IPS-11a (cell line): Measurements from ENCODE around the gene MRPL9.

Experiments used
- H3K4me3 ChIP-seq: one replicate; pipeline ENCODE4 v1.5.1; 2013; ENCODE audit warnings: low read depth, low read length, control low read depth

MRPL9 gene

DNA sequence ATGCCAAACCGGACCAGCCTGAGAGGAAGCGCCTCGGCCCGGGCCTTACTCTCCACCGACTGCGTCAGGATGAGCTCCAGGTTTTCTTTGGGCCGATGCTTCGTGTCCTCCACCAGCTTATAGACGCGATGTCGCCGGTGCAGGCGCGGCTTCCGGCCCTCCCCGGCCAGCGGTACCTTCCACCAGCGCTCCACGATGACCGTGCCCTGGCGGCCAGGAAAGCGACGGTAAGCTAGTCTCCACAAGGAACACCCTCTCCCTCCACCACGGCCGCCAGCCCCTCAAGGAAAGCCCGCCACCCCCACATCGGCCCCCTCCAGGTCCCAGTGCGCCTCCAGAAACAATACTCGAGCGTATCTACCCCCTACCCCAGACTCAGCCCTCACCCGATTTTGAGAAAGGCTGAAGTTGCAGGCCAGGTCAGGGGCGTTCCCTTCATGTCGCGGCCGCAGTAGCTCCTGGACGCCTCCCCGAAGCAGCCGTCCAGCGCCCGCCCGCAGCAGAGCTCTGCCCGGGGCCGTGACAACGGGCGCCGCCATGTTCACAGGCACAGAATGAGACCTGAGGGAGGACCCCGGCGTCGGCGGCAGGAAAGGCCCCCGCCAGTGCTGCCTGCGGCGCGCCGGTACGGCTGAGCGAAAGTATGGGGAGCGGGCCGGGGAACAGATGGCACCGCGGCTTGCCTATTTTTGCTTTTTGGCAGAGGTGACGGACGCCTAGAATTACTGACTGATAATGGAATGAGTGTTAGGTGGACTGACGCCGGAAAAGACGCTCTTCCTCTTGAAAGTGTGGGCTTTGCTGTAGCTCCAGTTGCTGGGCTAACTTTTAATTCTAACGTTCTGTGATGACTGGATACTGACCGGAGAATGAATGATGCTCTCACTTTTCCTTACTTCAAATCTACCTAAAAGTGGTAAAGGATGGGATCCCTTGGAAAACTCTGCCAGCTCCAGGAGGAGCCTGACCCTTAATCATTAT, at the start of gene MRPL9:
Gene MRPL9 (minus strand): TSS at position 556 of the 981 bp plus-strand sequence. CDS start 17 bp downstream, at position 539.
- H3K4me3 ChIP-seq: peak within 1 kb of the TSS; percentile 88

DNA sequence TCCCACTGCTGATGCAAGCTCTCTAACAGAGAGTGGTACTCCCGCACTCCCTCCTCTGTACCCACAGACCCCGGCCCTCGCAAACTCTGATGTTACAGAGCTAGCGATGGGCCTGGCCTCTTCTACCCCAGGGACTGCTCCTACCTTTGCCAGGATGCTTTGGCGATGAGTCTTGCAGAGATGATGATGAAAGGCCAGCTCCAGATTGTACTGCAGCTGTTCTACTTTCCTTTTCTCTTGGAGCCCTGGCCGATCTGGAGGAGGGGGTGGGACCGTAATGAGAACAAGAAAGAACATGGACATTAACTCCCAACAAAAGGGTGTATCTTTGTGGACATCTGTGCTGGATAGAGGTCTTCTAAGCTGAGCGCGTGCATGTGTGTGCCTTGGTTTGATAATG, 47.9 kb upstream of the MRPL9 start:
- H3K4me3 ChIP-seq: no peak overlapping the region

DNA sequence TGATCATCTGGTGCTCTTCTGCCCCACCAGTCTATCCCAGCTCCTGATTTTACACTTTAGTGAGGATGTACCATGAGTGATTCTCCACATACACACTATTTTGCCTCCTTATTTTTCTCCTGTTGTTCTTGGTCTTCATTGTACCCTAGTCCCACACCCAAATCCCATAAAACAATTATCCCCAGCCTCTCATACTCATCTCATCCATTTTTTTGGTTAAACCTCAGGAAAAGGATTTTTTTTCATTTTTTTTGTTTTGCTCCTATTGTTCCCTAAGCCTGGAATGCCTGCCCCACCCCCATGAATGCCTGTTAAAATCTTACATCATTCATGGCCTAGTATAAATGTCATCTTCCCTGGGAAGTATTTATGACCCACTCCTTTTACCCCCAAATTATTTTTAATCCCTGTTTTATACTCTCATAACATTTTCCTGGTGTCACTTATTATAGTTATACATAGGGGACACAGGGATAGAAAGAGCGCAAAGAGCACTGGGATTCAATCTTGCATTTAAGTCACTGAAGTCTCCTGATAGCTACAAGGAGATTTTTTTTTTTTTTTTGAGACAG, 46.8 kb upstream of the MRPL9 start:
- H3K4me3 ChIP-seq: no peak overlapping the region

DNA sequence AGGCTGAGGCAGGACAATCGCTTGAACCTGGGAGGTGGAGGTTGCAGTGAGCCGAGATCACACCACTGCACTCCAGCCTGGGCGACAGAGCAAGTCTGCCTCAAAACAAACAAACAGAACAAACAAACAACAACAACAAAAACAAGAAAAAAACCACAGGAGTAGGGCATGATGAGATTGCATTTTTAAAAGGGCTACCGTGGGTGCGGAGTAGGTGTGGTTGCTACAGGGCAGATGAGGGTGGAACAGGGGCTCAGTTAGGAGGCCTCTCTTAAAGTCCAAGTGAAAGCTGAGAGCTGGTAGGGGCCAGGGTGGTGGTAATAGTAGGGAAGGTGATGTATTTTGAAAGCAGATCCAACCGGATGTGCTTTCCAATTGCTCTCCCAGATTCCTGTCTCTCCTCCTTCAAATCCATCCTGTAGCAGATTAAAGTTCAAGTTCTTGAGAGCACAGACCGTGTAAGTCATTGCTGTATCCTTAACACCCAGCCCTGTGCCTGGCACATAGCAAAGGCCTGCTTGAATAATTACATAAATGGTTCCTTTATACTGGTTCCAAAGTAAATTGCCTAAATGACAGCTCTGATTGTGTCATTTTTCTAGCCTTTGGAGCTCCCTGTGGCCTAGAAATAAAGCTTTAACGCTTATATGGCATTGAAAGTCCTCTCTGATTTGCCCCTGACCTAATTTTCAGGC, 46.1 kb upstream of the MRPL9 start:
- H3K4me3 ChIP-seq: no peak overlapping the region

DNA sequence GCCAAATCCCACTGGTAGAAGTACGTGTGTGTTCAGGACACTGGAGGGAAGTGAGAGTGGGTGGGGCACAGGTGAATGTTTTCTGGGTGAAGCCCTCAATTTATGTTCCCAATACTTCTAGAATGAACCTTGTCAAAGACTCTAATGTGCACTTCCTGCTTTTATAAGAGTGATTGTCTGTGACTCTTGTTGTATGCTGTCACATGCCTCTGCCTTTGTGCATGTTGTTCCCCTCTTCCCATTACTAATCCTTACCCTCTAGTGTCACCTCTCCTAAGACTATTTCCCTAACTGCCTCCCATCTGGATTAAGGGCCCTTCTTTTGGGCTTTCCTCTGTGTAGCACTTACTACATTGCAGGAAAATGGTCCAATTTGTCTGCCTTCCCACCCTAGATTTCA, 44.5 kb upstream of the MRPL9 start:
- H3K4me3 ChIP-seq: no peak overlapping the region

DNA sequence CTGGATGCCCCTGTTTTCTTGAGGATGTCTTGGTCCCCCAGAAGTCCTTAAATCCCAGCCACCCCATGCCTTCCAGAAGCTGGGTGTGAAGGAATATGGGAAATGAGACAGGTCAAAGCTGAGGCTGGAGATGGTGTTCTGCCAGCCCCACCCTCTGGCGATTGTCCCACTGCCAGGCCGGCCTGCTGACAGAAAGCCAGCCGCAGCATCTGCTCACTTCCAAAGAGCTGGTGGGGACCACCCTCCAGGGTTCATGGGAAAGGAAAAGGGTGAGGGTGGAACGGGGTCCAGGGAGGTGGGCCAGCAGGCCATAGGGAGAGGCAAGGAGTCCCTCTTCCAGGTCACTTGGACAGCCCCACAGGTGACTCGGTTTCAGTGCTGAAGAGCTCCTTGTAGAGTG, 43.8 kb upstream of the MRPL9 start:
- H3K4me3 ChIP-seq: no peak overlapping the region

DNA sequence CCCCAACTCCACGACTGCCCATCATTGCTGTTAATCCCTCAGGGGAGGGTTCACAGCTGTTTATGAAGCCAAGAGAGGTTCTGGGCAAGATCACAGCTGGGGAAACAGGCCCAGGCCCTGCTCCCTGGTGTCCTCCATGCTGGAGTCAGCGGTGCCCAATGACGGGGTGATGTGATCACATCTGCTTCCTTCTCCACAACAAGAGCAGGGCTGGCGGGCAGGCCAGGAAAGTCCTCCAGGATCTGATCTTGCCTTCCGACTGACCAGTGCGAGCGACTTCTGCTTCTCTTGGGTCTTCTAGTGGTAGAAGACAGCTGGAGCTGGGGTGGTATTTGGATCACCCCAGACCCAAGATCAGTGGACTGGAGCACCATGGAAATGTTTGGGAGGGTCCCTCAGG, 42.9 kb upstream of the MRPL9 start:
- H3K4me3 ChIP-seq: no peak overlapping the region

DNA sequence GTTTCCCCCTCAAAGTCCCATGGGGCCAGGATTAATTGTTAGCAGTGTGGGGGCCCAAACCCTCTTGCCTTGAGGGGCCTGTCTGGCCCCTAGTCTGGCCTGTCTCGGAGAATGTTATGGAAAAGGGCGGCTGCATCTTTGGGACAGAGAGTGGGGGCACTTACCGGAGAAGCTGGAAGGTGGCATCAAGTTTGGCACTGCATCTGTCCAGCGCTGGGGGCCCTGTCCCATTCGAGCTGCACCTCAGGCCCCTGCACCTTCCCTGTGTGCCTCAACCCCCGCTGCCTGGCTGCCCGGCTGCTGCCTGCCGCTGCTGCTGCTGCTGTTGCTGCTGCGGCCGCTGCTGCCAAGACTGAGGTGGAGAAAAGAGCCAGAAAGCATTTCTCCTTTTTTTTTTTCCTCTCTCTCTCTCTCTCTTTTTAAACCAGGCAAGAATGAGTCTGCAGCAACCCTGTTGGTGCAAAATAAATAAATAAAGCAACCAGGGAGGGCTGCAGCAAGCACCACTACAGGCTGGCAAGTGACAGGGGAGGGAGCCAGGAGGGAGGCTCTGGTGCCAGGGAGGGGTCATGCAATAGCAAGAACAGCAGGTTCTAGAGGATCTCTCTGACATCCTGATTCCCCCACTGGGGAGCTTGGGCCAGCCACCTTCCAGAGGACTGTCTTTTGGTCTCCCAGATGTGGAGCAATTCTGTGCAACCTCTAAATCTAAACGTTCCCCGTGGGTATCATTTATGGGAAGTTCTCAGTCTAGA, 41.9 kb upstream of the MRPL9 start, which contains the start of gene LINGO4:
Gene LINGO4 (minus strand): TSS at position 354 of the 755 bp plus-strand sequence. CDS start 2,715 bp downstream, outside the sequence.
- no peak within 1 kb of the TSS for H3K4me3 ChIP-seq

DNA sequence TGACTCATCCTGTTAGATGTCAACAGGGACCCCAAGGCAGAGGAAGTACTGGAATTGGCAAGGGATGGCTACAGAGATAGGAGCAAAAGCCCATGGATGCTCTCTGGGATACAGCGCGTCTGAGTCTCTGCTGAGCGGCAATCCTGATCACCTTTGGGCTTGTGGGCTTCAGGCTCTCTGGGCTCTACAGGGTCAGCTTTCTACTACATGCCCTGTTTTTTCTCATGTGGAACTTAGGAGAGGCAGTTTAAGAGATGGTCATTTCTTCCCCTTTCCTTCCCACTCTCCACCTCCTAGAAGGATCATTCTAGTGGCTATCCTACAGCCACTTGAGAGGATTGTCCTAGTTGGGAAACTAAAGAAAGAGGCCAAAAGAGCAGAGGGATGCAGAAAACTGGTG, 40.6 kb upstream of the MRPL9 start:
- no peak overlapping the region for H3K4me3 ChIP-seq

DNA sequence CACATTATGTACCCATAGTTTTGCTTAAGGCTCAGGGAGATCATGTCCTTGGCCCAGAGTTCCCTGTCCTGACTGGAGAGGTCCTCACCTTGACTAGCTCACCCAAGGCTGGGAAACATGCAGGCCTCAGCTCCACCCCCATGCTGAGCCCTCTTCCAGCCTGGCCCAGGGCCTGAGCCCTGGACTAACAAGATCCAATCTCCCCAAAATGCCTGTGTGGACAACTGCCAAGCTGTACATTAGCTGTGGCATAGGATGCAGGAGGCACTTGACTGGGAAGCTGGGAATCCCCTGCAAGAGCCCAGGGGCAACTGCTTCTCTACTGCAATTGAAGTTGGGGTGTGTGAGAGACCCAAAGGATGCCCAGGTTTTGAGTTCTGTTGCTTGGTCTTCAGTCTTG, 39.9 kb upstream of the MRPL9 start:
- H3K4me3 ChIP-seq: no peak overlapping the region

DNA sequence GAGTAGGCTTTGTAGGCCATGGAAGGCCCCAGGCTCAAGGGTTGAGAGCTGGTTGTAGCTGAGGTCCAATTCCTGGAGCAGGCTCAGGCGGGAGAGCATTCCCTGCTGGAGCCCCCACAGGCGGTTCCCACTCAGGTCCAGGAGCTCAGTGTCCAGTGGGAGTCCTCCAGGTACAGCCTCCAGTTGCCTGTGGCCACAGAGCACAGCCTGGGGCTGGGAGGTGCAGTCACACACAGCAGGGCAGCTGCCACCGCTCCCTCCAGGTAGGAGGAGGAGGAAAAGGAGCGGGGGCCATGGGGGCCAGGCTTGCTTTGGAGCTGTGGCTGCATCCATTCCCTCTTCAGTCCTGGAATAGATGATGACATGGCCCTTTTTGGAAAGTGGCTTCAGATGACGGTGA, 39.1 kb upstream of the MRPL9 start:
- H3K4me3 ChIP-seq: no peak overlapping the region

DNA sequence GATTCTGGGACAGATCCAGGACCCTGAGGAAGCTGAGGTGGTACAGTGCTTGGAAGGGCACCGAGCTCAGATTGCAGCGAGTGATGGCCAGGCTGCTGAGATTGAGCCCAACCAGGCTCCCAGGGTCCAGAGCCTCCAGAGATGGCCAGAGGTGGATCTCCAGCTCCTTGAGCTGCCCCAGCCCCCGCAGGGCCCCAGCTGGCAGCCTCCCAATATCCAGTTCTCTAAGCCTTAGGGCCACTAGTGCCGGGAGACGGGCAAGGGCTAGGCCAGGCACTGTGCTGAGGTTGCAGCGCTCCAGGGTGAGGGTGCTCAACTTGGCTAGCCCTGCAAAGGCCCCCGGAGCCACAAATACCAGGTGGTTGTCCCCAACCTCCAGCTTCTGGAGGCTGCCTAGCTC, 38.5 kb upstream of the MRPL9 start:
- H3K4me3 ChIP-seq: no peak overlapping the region

DNA sequence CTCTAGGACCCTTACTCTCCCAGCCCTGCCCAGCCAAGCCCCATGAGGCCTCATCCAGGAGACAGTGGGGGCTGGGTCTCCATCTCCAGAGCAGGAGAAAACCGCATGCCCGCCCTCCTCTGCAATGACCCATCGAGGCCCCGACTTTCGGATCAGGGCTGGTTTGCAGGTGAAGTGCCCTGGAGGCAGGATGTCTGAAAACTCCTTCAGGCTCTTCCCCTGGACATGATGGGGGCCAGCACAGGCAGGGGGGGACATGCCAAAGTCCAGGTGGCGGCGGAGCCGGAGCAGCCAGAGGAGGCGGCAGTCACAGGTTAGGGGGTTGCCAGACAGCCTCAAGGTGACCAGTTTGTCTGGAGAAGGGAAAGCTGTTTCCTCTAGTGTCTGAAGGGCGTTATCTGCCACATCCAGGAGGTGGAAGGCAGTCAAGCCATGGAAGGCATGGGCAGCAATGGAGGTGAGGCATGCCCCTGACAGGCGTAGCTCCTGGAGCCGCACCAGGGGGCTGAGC, 38.1 kb upstream of the MRPL9 start:
- no peak overlapping the region for H3K4me3 ChIP-seq

DNA sequence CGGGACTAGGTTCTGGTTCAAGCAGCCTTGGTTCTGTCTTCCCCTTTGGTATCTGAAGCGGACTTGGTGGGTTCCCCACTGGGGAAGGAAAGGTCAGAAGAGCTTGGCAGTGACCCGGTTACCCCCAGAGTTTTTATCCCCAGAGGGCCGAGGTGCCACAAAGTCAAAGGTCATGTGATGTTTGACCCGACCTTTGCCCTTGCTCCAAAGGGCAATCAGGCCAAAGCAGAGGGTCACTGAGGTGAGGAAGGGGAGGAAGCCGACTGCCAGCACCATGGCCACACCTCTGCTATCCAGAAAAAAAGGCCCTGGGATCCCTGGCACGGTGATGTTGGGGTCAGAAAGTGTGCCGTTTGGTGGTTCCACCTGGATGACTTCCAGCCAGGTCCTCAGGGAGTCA, 37.5 kb upstream of the MRPL9 start:
- H3K4me3 ChIP-seq: no peak overlapping the region

DNA sequence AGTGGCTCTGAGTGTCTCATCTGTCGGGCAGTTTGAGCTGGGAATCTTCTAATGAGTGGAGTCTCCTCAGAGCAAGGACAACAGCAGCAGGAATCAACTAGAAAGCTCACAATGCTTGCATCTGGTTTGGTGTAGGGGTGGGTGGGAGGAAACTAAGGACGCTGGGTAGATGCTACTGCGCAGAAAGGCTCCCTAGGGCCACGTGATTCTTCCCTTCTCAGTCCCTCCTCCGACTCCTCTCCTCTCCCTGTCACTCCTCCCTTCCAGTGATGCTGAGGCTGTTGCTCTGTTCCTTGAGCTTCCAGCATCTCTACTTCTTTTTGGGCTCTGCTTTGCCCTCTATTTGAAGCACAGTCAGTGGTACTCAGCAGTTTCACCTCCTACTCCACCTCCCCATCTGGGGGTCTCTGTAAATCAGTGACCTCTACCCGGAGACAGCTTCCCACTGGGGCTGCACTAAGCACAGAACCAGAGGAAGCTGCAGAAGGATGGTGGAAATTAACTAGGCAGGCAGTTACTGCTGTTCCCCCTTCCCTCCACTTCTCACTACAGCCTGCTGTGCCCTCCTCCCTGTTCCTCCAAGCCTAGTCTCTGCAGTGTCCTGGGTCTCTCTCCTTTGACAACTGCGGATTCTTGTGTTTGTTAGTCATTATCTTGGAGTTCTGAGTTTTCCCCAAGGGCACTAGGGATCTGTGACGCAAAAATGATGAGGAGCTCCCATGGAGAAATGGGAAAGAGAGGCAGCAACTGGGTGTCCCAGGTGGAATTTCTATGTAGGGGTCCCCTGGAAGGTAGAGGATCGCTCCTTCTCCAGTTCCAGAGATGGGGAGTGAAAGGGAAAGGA, 36.1 kb upstream of the MRPL9 start:
- H3K4me3 ChIP-seq: no peak overlapping the region

DNA sequence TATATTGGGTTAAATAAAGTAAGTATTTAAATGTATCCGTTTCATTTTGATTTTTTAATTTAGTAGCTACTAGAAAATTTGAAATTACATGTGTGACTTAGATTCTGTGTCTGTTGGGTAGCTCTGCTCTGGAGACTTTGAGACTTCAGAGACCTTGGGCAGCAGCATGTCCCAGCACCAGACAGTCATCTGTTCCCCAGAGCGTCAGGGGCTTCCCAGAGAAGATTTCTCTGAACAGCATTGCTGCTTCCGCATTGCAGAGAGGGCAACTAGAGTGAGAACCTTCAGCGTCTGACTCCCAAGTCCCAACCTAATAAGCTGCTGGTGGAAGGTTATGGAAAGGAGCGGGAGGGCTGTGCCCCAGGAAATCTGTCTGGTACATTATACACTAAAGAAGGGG, 35.3 kb upstream of the MRPL9 start:
- no peak overlapping the region for H3K4me3 ChIP-seq

DNA sequence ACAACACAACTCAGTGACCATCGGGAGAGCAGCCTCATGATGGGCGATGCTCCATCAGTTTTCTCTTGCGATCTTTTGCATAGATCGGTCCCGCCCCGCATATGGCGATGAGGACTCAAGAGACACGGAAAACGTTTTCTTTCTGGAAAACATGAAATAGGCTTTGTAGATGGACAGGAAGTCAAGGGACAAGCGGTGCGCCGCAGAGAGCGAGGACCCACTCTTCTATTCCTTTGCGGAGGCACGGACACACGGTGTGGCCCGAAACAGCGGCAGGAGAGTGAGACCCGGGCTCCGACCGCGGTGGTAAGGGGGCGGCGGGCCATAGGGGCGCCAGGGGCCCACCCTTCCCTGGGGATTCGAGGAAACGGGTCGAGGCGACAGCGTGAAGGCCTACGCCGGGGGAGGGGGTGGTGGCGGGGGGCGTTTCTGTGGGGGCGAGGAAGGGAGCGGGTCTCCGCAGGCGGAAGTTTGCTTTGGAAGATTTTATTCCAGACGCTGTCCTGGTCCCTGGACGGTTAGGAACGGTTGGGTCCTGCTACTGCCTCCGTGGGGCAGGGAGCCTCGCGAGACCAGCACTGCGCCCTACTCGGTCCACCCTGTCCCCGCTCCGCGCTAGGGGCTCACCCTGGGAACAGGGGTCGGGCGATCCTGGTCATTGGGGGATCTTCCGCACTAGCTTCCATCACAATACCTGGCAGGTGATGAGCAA, 27.8 kb upstream of the MRPL9 start:
- peak overlapping the region; percentile 86 for H3K4me3 ChIP-seq

DNA sequence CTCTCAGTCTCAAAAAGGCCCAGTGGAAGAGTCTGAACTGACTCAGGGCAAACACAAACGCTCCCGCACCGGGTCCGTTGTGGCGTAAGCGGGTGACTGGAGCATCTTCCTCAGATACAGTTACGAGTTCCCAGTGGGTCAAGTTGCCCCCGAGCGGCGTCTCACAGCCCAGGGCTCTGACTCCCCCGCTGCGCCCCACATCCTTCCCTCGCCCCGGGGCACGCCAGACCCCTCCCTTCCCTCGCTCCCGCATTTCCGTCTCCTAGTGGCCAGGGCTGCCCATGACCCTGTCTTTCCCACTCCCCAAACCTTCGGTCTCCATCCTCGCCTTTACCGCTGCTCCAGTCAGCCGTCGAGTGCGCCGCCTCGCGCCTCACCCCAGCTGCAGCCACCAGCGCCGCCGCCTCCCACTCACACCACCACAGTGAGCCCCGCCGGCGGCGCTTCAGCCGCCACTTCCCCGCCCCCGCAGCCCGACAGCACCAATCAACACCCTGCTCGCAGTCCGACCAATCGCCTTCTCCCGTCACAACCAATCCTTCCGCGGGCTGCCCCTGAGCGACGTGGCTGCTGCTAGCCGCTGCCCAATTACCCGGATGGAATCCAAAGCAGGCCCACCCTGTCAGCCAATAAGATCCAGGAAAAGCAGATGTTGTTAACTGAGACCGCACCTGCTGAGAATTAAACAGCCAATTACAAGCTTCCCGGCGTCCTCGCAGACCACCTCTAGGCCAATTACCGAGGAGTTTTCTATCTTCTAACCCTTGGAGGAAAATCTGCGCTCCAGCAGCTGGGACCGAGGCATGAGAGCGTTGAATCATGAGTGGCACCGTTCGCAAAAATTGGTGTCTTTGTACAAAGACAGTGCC, 27.0 kb upstream of the MRPL9 start, which contains the start of gene TDRKH:
Gene TDRKH (minus strand): TSS at position 430 of the 869 bp plus-strand sequence. CDS start 7,478 bp downstream, outside the sequence.
- H3K4me3 ChIP-seq: peak within 1 kb of the TSS; percentile 86
